Osteoblast (primary cell): ENCODE measurements around the gene ITCH. TPM values are rescaled to one million over a fixed set of nuclear protein-coding genes. Genes with fewer than 3 reads are reported as not detected.

Experiments used
- DNase-seq: peaks from one replicate; pipeline ENCODE4 v3.0.0; 2011; ENCODE audit warnings: low spot score, mixed read lengths; ENCODE audit not compliant: insufficient read length; ENCODE audit errors: missing footprints
- H2AFZ ChIP-seq: 2 replicates; pipeline ENCODE4 v1.6.0; 2011; ENCODE audit warnings: mild to moderate bottlenecking, low read length
- H3K27ac ChIP-seq: 2 replicates; pipeline ENCODE4 v1.5.1; 2011; ENCODE audit warnings: mild to moderate bottlenecking, low read depth, low read length, moderate library complexity
- H3K27me3 ChIP-seq: 2 replicates; pipeline ENCODE4 v1.6.0; 2012; ENCODE audit warnings: mild to moderate bottlenecking, control low read depth, inconsistent platforms, low read length, moderate library complexity; ENCODE audit not compliant: insufficient read depth
- H3K36me3 ChIP-seq: 2 replicates; pipeline ENCODE4 v1.5.1; 2011; ENCODE audit warnings: mild to moderate bottlenecking, low read length, control low read depth, moderate library complexity; ENCODE audit not compliant: insufficient read depth
- H3K4me1 ChIP-seq: 2 replicates; pipeline ENCODE4 v1.5.1; 2011; ENCODE audit warnings: mild to moderate bottlenecking, low read length, control low read depth, moderate library complexity; ENCODE audit not compliant: insufficient read depth
- H3K4me2 ChIP-seq: 2 replicates; pipeline ENCODE4 v1.6.0; 2011; ENCODE audit warnings: mild to moderate bottlenecking, low read length; ENCODE audit not compliant: insufficient read depth
- H3K4me3 ChIP-seq: fragments of 200-600 bp; sonication (generic); 3 replicates; pipeline ENCODE4 v1.5.1; 2012; ENCODE audit warnings: mild to moderate bottlenecking, low read length, inconsistent platforms; ENCODE audit not compliant: insufficient read depth
- H3K79me2 ChIP-seq: 2 replicates; pipeline ENCODE4 v1.6.0; 2012; ENCODE audit warnings: mild to moderate bottlenecking, low read length, control low read depth, inconsistent platforms; ENCODE audit not compliant: insufficient read depth
- H3K9me3 ChIP-seq: 2 replicates; pipeline ENCODE4 v1.5.1; 2011; ENCODE audit warnings: low read depth, low read length, control low read depth
- H4K20me1 ChIP-seq: 2 replicates; pipeline ENCODE4 v1.6.0; 2012; ENCODE audit warnings: mild to moderate bottlenecking, low read length, control low read depth; ENCODE audit not compliant: insufficient read depth
- total RNA-seq: library from RNA; depleted of rRNA; stranded (reverse); fragments of >200 nt; gene quantifications from 2 replicates; pipeline ENCODE4 v1.2.3, GENCODE V29; 2012
- TF ChIP-seq, protein P1 (sequence below): IDR thresholded peaks from 2 replicates; pipeline ENCODE4 v1.5.1; 2011; ENCODE audit warnings: mild to moderate bottlenecking, low read depth, low read length, moderate library complexity; ENCODE audit errors: extremely low read depth

ITCH gene
- total RNA-seq, 1 donor = 79.3 TPM

DNA sequence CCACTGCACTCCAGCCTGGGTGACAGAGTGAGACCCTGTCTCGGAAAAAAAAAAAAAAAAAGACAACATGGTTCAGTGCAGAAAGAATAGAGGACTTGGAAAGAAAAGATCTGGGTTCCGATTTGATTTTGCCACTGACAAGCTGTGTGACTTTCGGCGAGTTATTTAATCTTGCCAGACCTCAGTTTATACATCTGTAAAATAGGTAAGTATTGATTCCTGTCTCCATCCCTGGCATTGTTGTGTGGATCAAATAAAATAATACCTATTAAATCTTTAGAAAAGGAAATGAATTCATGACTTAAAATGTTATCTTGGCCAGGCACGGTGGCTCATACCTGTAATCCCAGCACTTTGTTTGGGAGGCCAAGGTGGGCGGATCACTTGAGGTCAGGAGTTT is 7.0 kb downstream of the ITCH start:
- no peak overlapping the region for H2AFZ ChIP-seq
- no peaks in the 10 kb centered on the region for H3K9me3 ChIP-seq
- no peak overlapping the region for H3K4me3 ChIP-seq
- no peaks in the 10 kb centered on the region for H3K27me3 ChIP-seq
- no peak for DNase-seq
- H3K4me2 ChIP-seq = no peak overlapping the region
- no peak overlapping the region for H3K27ac ChIP-seq
- H3K4me1 ChIP-seq = peaks cover 10% of the 10 kb centered on the region
- H4K20me1 ChIP-seq = peaks cover 58% of the 10 kb centered on the region
- peaks cover 91% of the 10 kb centered on the region for H3K79me2 ChIP-seq
- H3K36me3 ChIP-seq = peaks cover 45% of the 10 kb centered on the region
- TF ChIP-seq, protein P1, sequence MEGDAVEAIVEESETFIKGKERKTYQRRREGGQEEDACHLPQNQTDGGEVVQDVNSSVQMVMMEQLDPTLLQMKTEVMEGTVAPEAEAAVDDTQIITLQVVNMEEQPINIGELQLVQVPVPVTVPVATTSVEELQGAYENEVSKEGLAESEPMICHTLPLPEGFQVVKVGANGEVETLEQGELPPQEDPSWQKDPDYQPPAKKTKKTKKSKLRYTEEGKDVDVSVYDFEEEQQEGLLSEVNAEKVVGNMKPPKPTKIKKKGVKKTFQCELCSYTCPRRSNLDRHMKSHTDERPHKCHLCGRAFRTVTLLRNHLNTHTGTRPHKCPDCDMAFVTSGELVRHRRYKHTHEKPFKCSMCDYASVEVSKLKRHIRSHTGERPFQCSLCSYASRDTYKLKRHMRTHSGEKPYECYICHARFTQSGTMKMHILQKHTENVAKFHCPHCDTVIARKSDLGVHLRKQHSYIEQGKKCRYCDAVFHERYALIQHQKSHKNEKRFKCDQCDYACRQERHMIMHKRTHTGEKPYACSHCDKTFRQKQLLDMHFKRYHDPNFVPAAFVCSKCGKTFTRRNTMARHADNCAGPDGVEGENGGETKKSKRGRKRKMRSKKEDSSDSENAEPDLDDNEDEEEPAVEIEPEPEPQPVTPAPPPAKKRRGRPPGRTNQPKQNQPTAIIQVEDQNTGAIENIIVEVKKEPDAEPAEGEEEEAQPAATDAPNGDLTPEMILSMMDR = no peak

DNA sequence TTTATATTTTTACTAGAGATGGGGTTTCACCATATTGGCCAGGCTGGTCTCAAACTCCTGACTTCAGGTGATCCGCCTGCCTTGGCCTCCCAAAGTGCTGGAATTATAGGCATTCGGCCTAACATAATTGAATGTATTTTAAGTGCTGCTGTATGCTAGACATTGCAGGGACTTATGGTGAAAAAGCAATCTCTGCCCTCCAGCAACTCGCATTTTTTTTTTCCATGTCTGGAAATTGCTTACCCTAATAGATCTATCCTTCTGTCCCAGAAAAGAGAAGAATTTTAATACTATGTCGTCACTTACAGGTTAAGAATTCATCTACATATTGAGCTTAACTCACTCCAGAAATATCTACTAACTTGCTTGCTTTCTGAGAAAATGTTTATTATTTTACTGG is 10.4 kb downstream of the ITCH start:
- peaks cover 48% of the 10 kb centered on the region for H4K20me1 ChIP-seq
- H3K4me3 ChIP-seq = no peak overlapping the region
- H2AFZ ChIP-seq = no peak overlapping the region
- H3K36me3 ChIP-seq = peaks cover 55% of the 10 kb centered on the region
- H3K79me2 ChIP-seq = peaks cover 89% of the 10 kb centered on the region
- H3K27me3 ChIP-seq = no peaks in the 10 kb centered on the region
- no peaks in the 10 kb centered on the region for H3K9me3 ChIP-seq
- no peak overlapping the region for H3K27ac ChIP-seq
- H3K4me2 ChIP-seq = no peak overlapping the region
- TF ChIP-seq, protein P1 = no peak
- no peak for DNase-seq
- H3K4me1 ChIP-seq = peaks cover 5% of the 10 kb centered on the region

DNA sequence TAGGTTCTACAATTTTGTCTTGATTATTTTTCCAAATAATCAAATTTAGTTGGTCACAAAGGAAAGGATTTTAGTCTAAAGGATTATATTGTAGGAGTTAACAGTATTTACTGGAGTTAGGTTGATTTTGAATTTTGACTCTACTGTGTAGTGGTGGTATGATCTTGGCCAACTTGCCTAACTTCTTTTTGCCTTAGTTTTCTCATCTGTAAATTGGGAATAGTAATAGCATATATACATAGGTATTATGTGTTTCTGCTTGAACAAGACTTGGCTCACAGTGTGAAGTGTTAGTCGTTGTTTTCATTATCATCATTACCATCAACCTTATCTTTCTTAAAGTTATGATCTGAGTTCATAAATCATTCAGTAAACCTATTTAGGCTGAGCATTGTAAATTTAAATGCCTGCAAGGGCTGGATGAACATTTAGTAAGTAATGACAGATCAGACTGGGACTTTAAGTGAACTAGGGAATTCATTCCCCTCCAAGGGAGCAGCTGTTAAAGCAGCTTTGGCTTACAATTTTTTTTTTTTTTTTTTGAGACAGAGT is 11.2 kb downstream of the ITCH start:
- Histone ChIP-seq H3K9me3 (no peaks in the 10 kb centered on the region), H3K4me3 (no peak overlapping the region), H3K27me3 (no peaks in the 10 kb centered on the region), H4K20me1 (peaks cover 45% of the 10 kb centered on the region), H3K36me3 (peaks cover 55% of the 10 kb centered on the region), H3K27ac (no peak overlapping the region), H2AFZ (no peak overlapping the region), H3K4me2 (no peak overlapping the region), H3K4me1 (peaks cover 4% of the 10 kb centered on the region), H3K79me2 (peaks cover 89% of the 10 kb centered on the region)
- no peak for DNase-seq
- TF ChIP-seq, protein P1 = no peak

DNA sequence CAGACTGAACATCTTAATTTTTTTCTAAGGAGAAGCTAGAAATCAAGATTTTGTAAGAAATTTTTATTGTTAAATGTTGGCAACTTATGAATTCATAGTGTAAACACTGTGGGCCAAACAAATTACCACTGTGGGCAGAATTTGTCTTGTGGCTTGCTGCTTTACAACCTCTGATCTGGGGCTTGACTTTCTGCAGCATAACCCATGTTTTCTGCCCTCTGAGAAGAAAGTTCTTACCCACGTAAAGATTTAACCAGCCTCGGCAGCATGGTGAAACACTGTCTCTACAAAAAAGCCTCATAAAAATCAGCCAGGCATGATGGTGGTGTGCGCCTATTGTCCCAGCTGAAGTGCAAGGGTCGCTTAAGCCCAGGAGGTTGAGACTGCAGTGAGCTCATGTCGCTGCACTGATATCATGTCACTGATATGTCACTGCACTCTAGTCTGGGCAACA is 12.9 kb downstream of the ITCH start:
- Histone ChIP-seq H2AFZ (no peak overlapping the region), H3K4me3 (no peak overlapping the region), H3K27ac (peak overlapping the region; percentile 28), H3K36me3 (peaks cover 46% of the 10 kb centered on the region), H3K9me3 (no peaks in the 10 kb centered on the region), H3K79me2 (peaks cover 92% of the 10 kb centered on the region), H4K20me1 (peaks cover 36% of the 10 kb centered on the region), H3K4me2 (no peak overlapping the region), H3K27me3 (no peaks in the 10 kb centered on the region), H3K4me1 (peaks cover 4% of the 10 kb centered on the region)
- no peak for DNase-seq
- TF ChIP-seq, protein P1 = no peak
